Kidney epithelial cell (primary cell): ENCODE measurements around the gene SMARCD1. TPM values are rescaled to one million over a fixed set of nuclear protein-coding genes. Genes with fewer than 3 reads are reported as not detected.
A peak's percentile ranks its signal among the peaks of the same experiment; 100 is the strongest.

Experiments used
- DNase-seq: peaks from one replicate; pipeline ENCODE4 v3.0.0-alpha.2; 2010; ENCODE audit warnings: low read depth
- H3K27me3 ChIP-seq: 2 replicates; pipeline ENCODE4 v1.6.0; 2011; ENCODE audit warnings: low read length; ENCODE audit not compliant: control insufficient read depth, insufficient read depth
- H3K36me3 ChIP-seq: 2 replicates; pipeline ENCODE4 v1.5.1; 2011; ENCODE audit warnings: low read length; ENCODE audit not compliant: control insufficient read depth, insufficient read depth
- H3K4me3 ChIP-seq: 2 replicates; pipeline ENCODE4 v1.5.1; 2011; ENCODE audit warnings: low read depth, mild to moderate bottlenecking, control low read depth, low read length
- total RNA-seq: library from RNA; depleted of rRNA; stranded (reverse); fragments of >200 nt; gene quantifications from 2 replicates; pipeline ENCODE4 v1.2.3, GENCODE V29; 2015
- TF ChIP-seq, protein P1 (sequence below): IDR thresholded peaks from 2 replicates; pipeline ENCODE4 v1.5.1; 2011; ENCODE audit warnings: mild to moderate bottlenecking, moderate library complexity, low read length, control low read depth, inconsistent platforms; ENCODE audit not compliant: insufficient read depth, poor library complexity, severe bottlenecking

Gene SMARCD1
- total RNA-seq, 1 donor from 2014 or later: 133 TPM

- no peak for DNase-seq
- TF ChIP-seq, protein P1, sequence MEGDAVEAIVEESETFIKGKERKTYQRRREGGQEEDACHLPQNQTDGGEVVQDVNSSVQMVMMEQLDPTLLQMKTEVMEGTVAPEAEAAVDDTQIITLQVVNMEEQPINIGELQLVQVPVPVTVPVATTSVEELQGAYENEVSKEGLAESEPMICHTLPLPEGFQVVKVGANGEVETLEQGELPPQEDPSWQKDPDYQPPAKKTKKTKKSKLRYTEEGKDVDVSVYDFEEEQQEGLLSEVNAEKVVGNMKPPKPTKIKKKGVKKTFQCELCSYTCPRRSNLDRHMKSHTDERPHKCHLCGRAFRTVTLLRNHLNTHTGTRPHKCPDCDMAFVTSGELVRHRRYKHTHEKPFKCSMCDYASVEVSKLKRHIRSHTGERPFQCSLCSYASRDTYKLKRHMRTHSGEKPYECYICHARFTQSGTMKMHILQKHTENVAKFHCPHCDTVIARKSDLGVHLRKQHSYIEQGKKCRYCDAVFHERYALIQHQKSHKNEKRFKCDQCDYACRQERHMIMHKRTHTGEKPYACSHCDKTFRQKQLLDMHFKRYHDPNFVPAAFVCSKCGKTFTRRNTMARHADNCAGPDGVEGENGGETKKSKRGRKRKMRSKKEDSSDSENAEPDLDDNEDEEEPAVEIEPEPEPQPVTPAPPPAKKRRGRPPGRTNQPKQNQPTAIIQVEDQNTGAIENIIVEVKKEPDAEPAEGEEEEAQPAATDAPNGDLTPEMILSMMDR: peak; percentile 87
- H3K4me3 ChIP-seq: no peak overlapping the region
Measured at GRCh38 chr12:50074936-50075807, 10.0 kb upstream of the SMARCD1 start.

DNA sequence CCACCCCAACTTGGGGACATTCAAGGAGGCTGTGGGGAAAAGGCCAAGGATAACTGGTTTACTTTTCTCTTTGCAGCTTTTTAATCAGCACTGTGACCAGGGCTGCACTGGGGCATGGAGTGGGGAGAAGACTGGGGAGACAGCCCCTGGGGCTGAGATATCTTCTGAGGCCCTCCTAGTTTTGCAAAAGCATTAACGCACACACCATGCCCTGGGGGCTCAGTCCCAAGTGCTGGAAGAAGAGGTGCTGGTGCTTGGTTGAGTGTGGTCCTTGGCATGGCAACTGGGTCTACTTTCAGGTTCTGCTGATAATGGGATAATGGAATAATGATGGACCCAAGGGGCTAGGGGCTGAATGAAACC, 9.4 kb upstream of the SMARCD1 start:
- H3K27me3 ChIP-seq: no peaks in the 10 kb centered on the region
- TF ChIP-seq, protein P1: no peak
- no peak for DNase-seq
- no peaks in the 10 kb centered on the region for H3K36me3 ChIP-seq
- H3K4me3 ChIP-seq: no peak overlapping the region

More at GRCh38 chr12:50074936-50075807, 10.0 kb upstream of the SMARCD1 start:
- H3K36me3 ChIP-seq: no peaks in the 10 kb centered on the region
- no peaks in the 10 kb centered on the region for H3K27me3 ChIP-seq

GRCh38 chr12:50077099-50077498, 8.0 kb upstream of the SMARCD1 start:
- TF ChIP-seq, protein P1: no peak
- no peak overlapping the region for H3K4me3 ChIP-seq
- H3K36me3 ChIP-seq: no peaks in the 10 kb centered on the region
- no peak for DNase-seq
- peaks cover 3% of the 10 kb centered on the region for H3K27me3 ChIP-seq

DNA sequence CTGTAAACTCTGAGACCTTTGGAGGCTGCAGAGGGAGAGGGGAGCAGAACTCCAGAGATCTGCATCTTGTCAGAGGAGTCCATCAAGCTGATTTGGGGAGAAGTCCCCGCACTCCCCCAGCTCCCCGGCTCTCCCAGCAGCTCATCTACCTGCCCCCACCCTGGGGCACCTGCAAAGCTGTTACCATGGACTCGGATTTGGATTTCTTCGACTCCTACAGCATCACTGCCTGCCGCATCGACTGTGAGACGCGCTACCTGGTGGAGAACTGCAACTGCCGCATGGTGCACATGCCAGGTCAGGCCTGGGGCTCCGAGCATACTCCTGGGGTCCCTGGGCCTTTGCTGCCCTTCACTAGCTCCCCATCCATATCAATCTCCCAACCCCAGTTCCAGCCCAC, 6.9 kb upstream of the SMARCD1 start:
- Histone ChIP-seq H3K4me3 (no peak overlapping the region), H3K36me3 (no peaks in the 10 kb centered on the region), H3K27me3 (peaks cover 3% of the 10 kb centered on the region)
- DNase-seq: no peak
- TF ChIP-seq, protein P1: no peak

- H3K36me3 ChIP-seq: no peaks in the 10 kb centered on the region
- H3K4me3 ChIP-seq: no peak overlapping the region
- H3K27me3 ChIP-seq: peaks cover 3% of the 10 kb centered on the region
- DNase-seq: no peak
- TF ChIP-seq, protein P1: no peak
Measured at GRCh38 chr12:50079771-50080170, 5.4 kb upstream of the SMARCD1 start.
